Measurements from ENCODE around the gene ZNRF3.

DNA sequence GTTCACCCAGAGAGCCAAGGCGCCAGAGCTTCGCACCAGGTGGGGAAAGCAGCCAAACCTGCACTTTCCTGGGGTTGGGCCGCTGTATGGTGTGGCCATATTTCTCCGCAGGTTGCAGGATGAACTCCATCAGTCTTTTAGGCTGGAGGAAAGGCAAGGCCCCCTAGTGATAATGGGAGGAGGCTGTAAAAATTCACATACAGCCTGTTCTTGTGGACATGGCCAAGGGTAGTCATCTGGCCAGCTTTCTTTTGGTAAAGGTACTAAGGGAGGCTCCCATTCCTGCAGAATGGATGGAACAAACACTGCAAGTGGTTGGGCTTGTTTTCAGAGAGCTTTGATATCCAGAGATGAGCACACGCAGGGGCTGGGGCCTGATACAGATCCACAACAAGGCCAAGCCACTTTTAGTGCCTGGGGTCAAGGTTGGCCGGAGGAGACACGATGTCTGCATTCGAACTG is 148.7 kb downstream of the ZNRF3 start:
- TF ChIP-seq POLR2A (IDR thresholded peaks at IDR 0.05), result no peak
- TF ChIP-seq, protein P1, sequence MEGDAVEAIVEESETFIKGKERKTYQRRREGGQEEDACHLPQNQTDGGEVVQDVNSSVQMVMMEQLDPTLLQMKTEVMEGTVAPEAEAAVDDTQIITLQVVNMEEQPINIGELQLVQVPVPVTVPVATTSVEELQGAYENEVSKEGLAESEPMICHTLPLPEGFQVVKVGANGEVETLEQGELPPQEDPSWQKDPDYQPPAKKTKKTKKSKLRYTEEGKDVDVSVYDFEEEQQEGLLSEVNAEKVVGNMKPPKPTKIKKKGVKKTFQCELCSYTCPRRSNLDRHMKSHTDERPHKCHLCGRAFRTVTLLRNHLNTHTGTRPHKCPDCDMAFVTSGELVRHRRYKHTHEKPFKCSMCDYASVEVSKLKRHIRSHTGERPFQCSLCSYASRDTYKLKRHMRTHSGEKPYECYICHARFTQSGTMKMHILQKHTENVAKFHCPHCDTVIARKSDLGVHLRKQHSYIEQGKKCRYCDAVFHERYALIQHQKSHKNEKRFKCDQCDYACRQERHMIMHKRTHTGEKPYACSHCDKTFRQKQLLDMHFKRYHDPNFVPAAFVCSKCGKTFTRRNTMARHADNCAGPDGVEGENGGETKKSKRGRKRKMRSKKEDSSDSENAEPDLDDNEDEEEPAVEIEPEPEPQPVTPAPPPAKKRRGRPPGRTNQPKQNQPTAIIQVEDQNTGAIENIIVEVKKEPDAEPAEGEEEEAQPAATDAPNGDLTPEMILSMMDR (IDR thresholded peaks at IDR 0.05), result no peak
- TF ChIP-seq EP300 (IDR thresholded peaks at IDR 0.05), result no peak
- TF ChIP-seq POLR2AphosphoS5 (IDR thresholded peaks at IDR 0.05), result no peak
